ENCODE measurements around the gene PCSK7.
A peak's percentile ranks its signal among the peaks of the same experiment; 100 is the strongest.

PCSK7 gene

GRCh38 chr11:117181586-117182550 is 50.0 kb downstream of the PCSK7 start:
- no peak for DNase-seq

- peak; percentile 38 for DNase-seq
Measured at GRCh38 chr11:117180661-117181585, 51.0 kb downstream of the PCSK7 start.

GRCh38 chr11:117180020-117180419 is 51.9 kb downstream of the PCSK7 start:
- DNase-seq, result no peak

- DNase-seq, result peak; percentile 33
Measured at GRCh38 chr11:117179048-117179999, 52.5 kb downstream of the PCSK7 start.

- DNase-seq, result peak; percentile 84
Measured at GRCh38 chr11:117178210-117179034, 53.5 kb downstream of the PCSK7 start, which contains the start of gene SIDT2. Gene SIDT2 (plus strand): TSS chr11:117178743. CDS start chr11:117179264, 521 bp downstream.

- no peak for DNase-seq
Measured at GRCh38 chr11:117177534-117178209, 54.2 kb downstream of the PCSK7 start.

GRCh38 chr11:117176186-117176585 is 55.7 kb downstream of the PCSK7 start:
- DNase-seq, result no peak

- no peak for DNase-seq
Measured at GRCh38 chr11:117175781-117176180, 56.1 kb downstream of the PCSK7 start.

GRCh38 chr11:117175104-117175503 is 56.8 kb downstream of the PCSK7 start:
- no peak for DNase-seq

GRCh38 chr11:117172724-117173421 is 59.0 kb downstream of the PCSK7 start:
- DNase-seq, result no peak

- DNase-seq, result no peak
Measured at GRCh38 chr11:117171404-117172061, 60.3 kb downstream of the PCSK7 start.

- DNase-seq, result no peak
Measured at GRCh38 chr11:117171007-117171403, 60.9 kb downstream of the PCSK7 start.

- DNase-seq, result no peak
Measured at GRCh38 chr11:117170210-117170609, 61.7 kb downstream of the PCSK7 start.

GRCh38 chr11:117169736-117170135 is 62.1 kb downstream of the PCSK7 start:
- no peak for DNase-seq

- no peak for DNase-seq
Measured at GRCh38 chr11:117166491-117166890, 65.4 kb downstream of the PCSK7 start.

GRCh38 chr11:117160826-117161225 is 71.0 kb downstream of the PCSK7 start:
- no peak for DNase-seq

GRCh38 chr11:117159892-117160291 is 72.0 kb downstream of the PCSK7 start:
- DNase-seq, result no peak

GRCh38 chr11:117157507-117157906 is 74.4 kb downstream of the PCSK7 start:
- no peak for DNase-seq

- no peak for DNase-seq
Measured at GRCh38 chr11:117154468-117154867, 77.4 kb downstream of the PCSK7 start.

Measured in stimulated activated CD4-positive, alpha-beta T cell treated with anti-CD3 and anti-CD28 coated beads, Interleukin-12 subunit alpha, Interleukin-12 subunit beta, amount 100 ng/mL, for 4 hours (primary cell).